Amniotic stem cell (primary cell): Measurements from ENCODE around the gene ZNF200.
A peak's percentile ranks its signal among the peaks of the same experiment; 100 is the strongest.
"Not testable (repeated sequence)": the region's sequence is repeated elsewhere in the genome, so short reads cannot be mapped to it uniquely, and the experiment has no call there.

ENCODE experiments used
- DNase-seq: peaks from one replicate; lab custom pipeline; 2025; lab: John Stamatoyannopoulos, UW

The ZNF200 gene

GRCh38 chr16:3234857-3235561, at the start of gene ZNF200:
Gene ZNF200, minus strand, starts transcription at chr16:3235158. Its CDS starts 1,403 bp downstream, at chr16:3233755.
- DNase-seq: peak; percentile 87

- DNase-seq: no peak
Measured at GRCh38 chr16:3283543-3284447, 48.8 kb upstream of the ZNF200 start.

- peak; percentile 93 for DNase-seq
Measured at GRCh38 chr16:3282730-3283542, 48.0 kb upstream of the ZNF200 start, which contains the start of gene ZNF263. Gene ZNF263, plus strand, starts transcription at chr16:3283491. Its CDS starts 328 bp downstream, at chr16:3283819.

GRCh38 chr16:3282103-3282729, 47.3 kb upstream of the ZNF200 start:
- DNase-seq: no peak

- no peak for DNase-seq
Measured at GRCh38 chr16:3281222-3281820, 46.4 kb upstream of the ZNF200 start.

- DNase-seq: no peak
Measured at GRCh38 chr16:3276679-3277078, 41.7 kb upstream of the ZNF200 start.

- no peak for DNase-seq
Measured at GRCh38 chr16:3274947-3275346, 40.0 kb upstream of the ZNF200 start.

- DNase-seq: no peak
Measured at GRCh38 chr16:3274490-3274889, 39.5 kb upstream of the ZNF200 start.

- not testable (repeated sequence) for DNase-seq
Measured at GRCh38 chr16:3271281-3271680, 36.3 kb upstream of the ZNF200 start.

GRCh38 chr16:3270718-3271117, 35.8 kb upstream of the ZNF200 start:
- not testable (repeated sequence) for DNase-seq

- DNase-seq: no peak
Measured at GRCh38 chr16:3268294-3268693, 33.3 kb upstream of the ZNF200 start.

GRCh38 chr16:3266873-3267537, 32.0 kb upstream of the ZNF200 start:
- DNase-seq: no peak

- DNase-seq: peak; percentile 96
Measured at GRCh38 chr16:3264137-3265036, 29.4 kb upstream of the ZNF200 start.

GRCh38 chr16:3262517-3262916, 27.6 kb upstream of the ZNF200 start:
- DNase-seq: no peak

GRCh38 chr16:3259836-3260235, 24.9 kb upstream of the ZNF200 start:
- DNase-seq: no peak

GRCh38 chr16:3256866-3257465, 22.0 kb upstream of the ZNF200 start:
- DNase-seq: no peak

GRCh38 chr16:3256146-3256865, 21.3 kb upstream of the ZNF200 start, which contains the start of gene MEFV:
Gene MEFV, minus strand, starts transcription at chr16:3256633. Its CDS starts 46 bp downstream, at chr16:3256587.
- DNase-seq: no peak

- DNase-seq: no peak
Measured at GRCh38 chr16:3254309-3254708, 19.4 kb upstream of the ZNF200 start.
